Kidney (tissue), 14 donors: ENCODE results near the gene PPRC1. TPM values are rescaled to one million over a fixed set of nuclear protein-coding genes. Genes with fewer than 3 reads are reported as not detected.

Experiments used
- DNase-seq, 5 donors: peaks; one replicate each; pipeline ENCODE4 v3.0.0-alpha.2; 2013 to 2020
- FAIRE-seq: peaks from 2 replicates; lab custom pipeline; 2012; peaks lifted over from hg19 to GRCh38; lab: Jason Lieb, UNC
- H3K27ac ChIP-seq, 2 donors: one replicate each; pipeline ENCODE4 v1.7.0; 2013; ENCODE audit warnings: low read depth in 2 of 2, low read length in 2 of 2, inconsistent platforms in 1 of 2
- H3K27me3 ChIP-seq: one replicate; pipeline ENCODE4 v1.7.1; 2013; ENCODE audit warnings: low read length, inconsistent platforms; ENCODE audit not compliant: control insufficient read depth, insufficient read depth
- H3K36me3 ChIP-seq, 3 donors: one replicate each; pipeline versions ENCODE4 v1.7.0 to v1.7.1; 2013; ENCODE audit warnings: low read length in 3 of 3, control low read depth in 1 of 3, inconsistent platforms in 1 of 3; ENCODE audit not compliant: insufficient read depth in 3 of 3, control insufficient read depth in 2 of 3
- H3K4me1 ChIP-seq, 3 donors: one replicate each; pipeline versions ENCODE4 v1.7.0 to v1.7.1; 2013; ENCODE audit warnings: low read length in 3 of 3, inconsistent platforms in 1 of 3, low read depth in 1 of 3; ENCODE audit not compliant: control insufficient read depth in 2 of 3, insufficient read depth in 2 of 3
- H3K4me3 ChIP-seq, 3 donors: one replicate each; pipeline versions ENCODE4 v1.7.0 to v1.8.1; 2013; ENCODE audit warnings: low read length in 3 of 3, control low read depth in 1 of 3, inconsistent platforms in 1 of 3
- H3K9ac ChIP-seq, 3 donors: one replicate each; pipeline versions ENCODE4 v1.7.0 to v1.7.1; 2013; ENCODE audit warnings: low read length in 3 of 3, control low read depth in 1 of 3, inconsistent platforms in 1 of 3
- H3K9me3 ChIP-seq, 3 donors: one replicate each; pipeline versions ENCODE4 v1.7.0 to v1.7.1; 2013; ENCODE audit warnings: low read length in 3 of 3, control low read depth in 1 of 3, inconsistent platforms in 1 of 3; ENCODE audit not compliant: control insufficient read depth in 2 of 3, insufficient read depth in 1 of 3
- CTCF ChIP-seq: IDR thresholded peaks from 3 replicates; pipeline ENCODE4 v1.5.1; 2012; ENCODE audit warnings: mild to moderate bottlenecking, moderate library complexity, borderline replicate concordance; ENCODE audit not compliant: insufficient read depth; ENCODE audit errors: extremely low read depth
- intact Hi-C: fragments of 100-400 bp; cut with DNase I; formaldehyde crosslinking; loops from one replicate; pipeline ENCODE4 v1.11.1; 2022
- polyA plus RNA-seq: library from polyadenylated mRNA; stranded (reverse); fragments of 350-450 nt; fragmentation: Illumina TruSeq; extraction: RNeasy Lipid Tissue Mini Kit (QIAGEN cat#74804); gene quantifications from one replicate; pipeline ENCODE4 v1.2.3, GENCODE V29; 2014; ENCODE audit warnings: low read depth, low replicate concordance; ENCODE audit not compliant: insufficient read depth
- total RNA-seq: library from RNA; stranded (reverse); fragmentation: NEBNext Ultra II Directional; extraction: Animal tissue kit (Norgen Biotek cat#: 25700); gene quantifications from one replicate; pipeline ENCODE4 v1.2.1, GENCODE V29; 2021
- donor health status: control.
- donor health status: control.
- donor health status: control.
- donor health status: control.
- donor health status: control.
- donor health status: DM: yes; HTN: yes; CAD: no.
- donor health status: Normal renal cell carcinoma (clear cell type).

The PPRC1 gene
- total and polyA plus RNA-seq, 2 donors from 2014 or later, result 8.7 to 32.1 TPM

GRCh38 chr10:102085336-102085735, 47.5 kb upstream of the PPRC1 start:
- H3K9me3 ChIP-seq, result no peaks in the 10 kb centered on the region
- H3K4me1 ChIP-seq, result no peaks in the 10 kb centered on the region
- H3K4me3 ChIP-seq, result no peak overlapping the region
- DNase-seq (peak in 1 of 5 donors; percentile 6), FAIRE-seq (no peak)
- TF ChIP-seq CTCF, result no peak
- no peak overlapping the region for H3K27ac ChIP-seq
- H3K9ac ChIP-seq, result no peak overlapping the region
- H3K36me3 ChIP-seq, result no peaks in the 10 kb centered on the region
- intact Hi-C loops, result no loop called here
- no peaks in the 10 kb centered on the region for H3K27me3 ChIP-seq

- Histone ChIP-seq H3K27me3 (no peaks in the 10 kb centered on the region), H3K4me3 (no peak overlapping the region), H3K9ac (no peak overlapping the region), H3K36me3 (no peaks in the 10 kb centered on the region), H3K9me3 (no peaks in the 10 kb centered on the region), H3K4me1 (no peaks in the 10 kb centered on the region), H3K27ac (no peak overlapping the region)
- intact Hi-C loops, result no loop called here
- no peak for TF ChIP-seq CTCF
- DNase-seq (no peak), FAIRE-seq (no peak)
Measured at GRCh38 chr10:102086196-102086595, 46.6 kb upstream of the PPRC1 start.

- no peak for TF ChIP-seq CTCF
- no peaks in the 10 kb centered on the region for H3K36me3 ChIP-seq
- DNase-seq (no peak), FAIRE-seq (no peak)
- H3K9ac ChIP-seq, result no peak overlapping the region
- intact Hi-C loops, result no loop called here
- H3K9me3 ChIP-seq, result no peaks in the 10 kb centered on the region
- H3K4me3 ChIP-seq, result no peak overlapping the region
- H3K27ac ChIP-seq, result no peak overlapping the region
- H3K4me1 ChIP-seq, result no peaks in the 10 kb centered on the region
- H3K27me3 ChIP-seq, result no peaks in the 10 kb centered on the region
Measured at GRCh38 chr10:102090772-102091171, 42.1 kb upstream of the PPRC1 start.

GRCh38 chr10:102096449-102096848, 36.4 kb upstream of the PPRC1 start:
- DNase-seq (no peak), FAIRE-seq (no peak)
- TF ChIP-seq CTCF, result no peak
- no peak overlapping the region for H3K4me3 ChIP-seq
- intact Hi-C loops, result no loop called here
- no peaks in the 10 kb centered on the region for H3K27me3 ChIP-seq
- H3K9ac ChIP-seq, result no peak overlapping the region
- no peak overlapping the region for H3K27ac ChIP-seq
- H3K9me3 ChIP-seq, result no peaks in the 10 kb centered on the region
- no peaks in the 10 kb centered on the region for H3K4me1 ChIP-seq
- no peaks in the 10 kb centered on the region for H3K36me3 ChIP-seq
